GM23248 (cell line): ENCODE measurements around the gene PLOD1.

Source experiments
- EZH2 ChIP-seq: fragments of 200-600 bp; sonication (generic); IDR thresholded peaks from 2 replicates; pipeline ENCODE4 v1.6.1; 2018; ENCODE audit warnings: antibody characterized with exemption, mild to moderate bottlenecking; ENCODE audit not compliant: insufficient read depth, poor library complexity, severe bottlenecking
- EZH2phosphoT487 ChIP-seq: fragments of 200-600 bp; sonication (generic); IDR thresholded peaks from 2 replicates; pipeline ENCODE4 v1.6.1; 2018; ENCODE audit warnings: antibody characterized with exemption, moderate library complexity, mild to moderate bottlenecking, low read depth; ENCODE audit not compliant: insufficient read depth

- TF ChIP-seq EZH2 (no peak), EZH2phosphoT487 (no peak)
These were observed 64.7 kb downstream of the PLOD1 start for GRCh38 chr1:11999236-11999635.
